ENCODE results near the gene CDH23.

The CDH23 gene

GRCh38 chr10:71437537-71438092 lies 40.9 kb downstream of the CDH23 start:
- DNase-seq (ENCODE audit: low read depth in 3 of 3, low spot score in 1 of 3), result no peak

GRCh38 chr10:71438761-71439160 lies 42.0 kb downstream of the CDH23 start:
- DNase-seq (ENCODE audit: low read depth in 3 of 3, low spot score in 1 of 3), result no peak

- no peak for DNase-seq (ENCODE audit: low read depth in 3 of 3, low spot score in 1 of 3)
Observed at GRCh38 chr10:71439670-71440425, 43.1 kb downstream of the CDH23 start.

GRCh38 chr10:71440506-71441035 lies 43.9 kb downstream of the CDH23 start:
- no peak for DNase-seq (ENCODE audit: low read depth in 3 of 3, low spot score in 1 of 3)

- no peak for DNase-seq (ENCODE audit: low read depth in 3 of 3, low spot score in 1 of 3)
Observed at GRCh38 chr10:71442000-71442399, 45.3 kb downstream of the CDH23 start.

- no peak for DNase-seq (ENCODE audit: low read depth in 3 of 3, low spot score in 1 of 3)
Observed at GRCh38 chr10:71442859-71443570, 46.3 kb downstream of the CDH23 start.

- no peak for DNase-seq (ENCODE audit: low read depth in 3 of 3, low spot score in 1 of 3)
Observed at GRCh38 chr10:71443676-71444075, 47.0 kb downstream of the CDH23 start.

GRCh38 chr10:71444284-71445054 lies 47.7 kb downstream of the CDH23 start:
- no peak for DNase-seq (ENCODE audit: low read depth in 3 of 3, low spot score in 1 of 3)

- no peak for DNase-seq (ENCODE audit: low read depth in 3 of 3, low spot score in 1 of 3)
Observed at GRCh38 chr10:71447676-71448075, 51.0 kb downstream of the CDH23 start.

GRCh38 chr10:71448146-71448545 lies 51.4 kb downstream of the CDH23 start:
- DNase-seq (ENCODE audit: low read depth in 3 of 3, low spot score in 1 of 3), result no peak

GRCh38 chr10:71449026-71449425 lies 52.3 kb downstream of the CDH23 start:
- no peak for DNase-seq (ENCODE audit: low read depth in 3 of 3, low spot score in 1 of 3)

- no peak for DNase-seq (ENCODE audit: low read depth in 3 of 3, low spot score in 1 of 3)
Observed at GRCh38 chr10:71451754-71452153, 55.0 kb downstream of the CDH23 start.

GRCh38 chr10:71453186-71453585 lies 56.5 kb downstream of the CDH23 start:
- DNase-seq (ENCODE audit: low read depth in 3 of 3, low spot score in 1 of 3), result no peak

GRCh38 chr10:71454347-71454746 lies 57.6 kb downstream of the CDH23 start:
- no peak for DNase-seq (ENCODE audit: low read depth in 3 of 3, low spot score in 1 of 3)

- DNase-seq (ENCODE audit: low read depth in 3 of 3, low spot score in 1 of 3), result no peak
Observed at GRCh38 chr10:71455035-71455434, 58.3 kb downstream of the CDH23 start.

GRCh38 chr10:71456631-71457030 lies 59.9 kb downstream of the CDH23 start:
- DNase-seq (ENCODE audit: low read depth in 3 of 3, low spot score in 1 of 3), result no peak

- no peak for DNase-seq (ENCODE audit: low read depth in 3 of 3, low spot score in 1 of 3)
Observed at GRCh38 chr10:71457908-71458307, 61.2 kb downstream of the CDH23 start.

GRCh38 chr10:71458387-71458786 lies 61.7 kb downstream of the CDH23 start:
- DNase-seq (ENCODE audit: low read depth in 3 of 3, low spot score in 1 of 3), result no peak

GRCh38 chr10:71459513-71459912 lies 62.8 kb downstream of the CDH23 start:
- DNase-seq (ENCODE audit: low read depth in 3 of 3, low spot score in 1 of 3), result no peak

GRCh38 chr10:71460615-71461014 lies 63.9 kb downstream of the CDH23 start:
- no peak for DNase-seq (ENCODE audit: low read depth in 3 of 3, low spot score in 1 of 3)

GRCh38 chr10:71461457-71461856 lies 64.7 kb downstream of the CDH23 start:
- no peak for DNase-seq (ENCODE audit: low read depth in 3 of 3, low spot score in 1 of 3)

Data from stimulated activated CD4-positive, alpha-beta T cell treated with anti-CD3 and anti-CD28 coated beads, TNF-alpha, amount 100 ng/mL, for 1 hour (primary cell).